Measurements from ENCODE around the gene KLF4. TPM values are rescaled to one million over a fixed set of nuclear protein-coding genes. Genes with fewer than 3 reads are reported as not detected.
A peak's percentile ranks its signal among the peaks of the same experiment; 100 is the strongest.
"Not testable (repeated sequence)": the region's sequence is repeated elsewhere in the genome, so short reads cannot be mapped to it uniquely, and the experiment has no call there.

KLF4 gene
- total RNA-seq, 1 donor: 2.6 TPM

DNA sequence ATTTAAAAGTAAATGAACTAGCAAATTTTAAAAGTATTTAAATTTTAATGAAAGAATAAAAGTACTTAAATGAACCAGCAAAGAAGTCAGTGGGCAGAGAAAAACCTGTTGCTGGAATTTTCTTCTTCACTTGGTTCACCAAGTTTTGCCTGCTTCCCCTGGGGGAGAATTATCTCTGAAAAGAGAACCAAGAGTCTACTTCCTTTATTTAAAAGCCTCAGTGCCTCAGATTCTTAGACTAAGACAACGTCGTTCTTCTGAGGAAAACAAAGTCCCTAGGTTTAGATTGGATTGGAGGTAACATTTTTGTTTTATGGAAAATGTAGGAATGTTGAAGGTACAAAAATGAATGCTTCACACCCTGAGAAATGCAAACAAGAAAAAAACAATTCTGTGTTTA lies 7.4 kb upstream of the KLF4 start:
- TF ChIP-seq, protein P1, sequence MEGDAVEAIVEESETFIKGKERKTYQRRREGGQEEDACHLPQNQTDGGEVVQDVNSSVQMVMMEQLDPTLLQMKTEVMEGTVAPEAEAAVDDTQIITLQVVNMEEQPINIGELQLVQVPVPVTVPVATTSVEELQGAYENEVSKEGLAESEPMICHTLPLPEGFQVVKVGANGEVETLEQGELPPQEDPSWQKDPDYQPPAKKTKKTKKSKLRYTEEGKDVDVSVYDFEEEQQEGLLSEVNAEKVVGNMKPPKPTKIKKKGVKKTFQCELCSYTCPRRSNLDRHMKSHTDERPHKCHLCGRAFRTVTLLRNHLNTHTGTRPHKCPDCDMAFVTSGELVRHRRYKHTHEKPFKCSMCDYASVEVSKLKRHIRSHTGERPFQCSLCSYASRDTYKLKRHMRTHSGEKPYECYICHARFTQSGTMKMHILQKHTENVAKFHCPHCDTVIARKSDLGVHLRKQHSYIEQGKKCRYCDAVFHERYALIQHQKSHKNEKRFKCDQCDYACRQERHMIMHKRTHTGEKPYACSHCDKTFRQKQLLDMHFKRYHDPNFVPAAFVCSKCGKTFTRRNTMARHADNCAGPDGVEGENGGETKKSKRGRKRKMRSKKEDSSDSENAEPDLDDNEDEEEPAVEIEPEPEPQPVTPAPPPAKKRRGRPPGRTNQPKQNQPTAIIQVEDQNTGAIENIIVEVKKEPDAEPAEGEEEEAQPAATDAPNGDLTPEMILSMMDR (IDR thresholded peaks at IDR 0.05; ENCODE audit: insufficient read depth, low read depth, low read length): no peak
- H3K4me3 ChIP-seq (ENCODE audit: low read depth, low read length): no peak overlapping the region
- no peak for DNase-seq (ENCODE audit: low read depth)

- TF ChIP-seq, protein P1 (IDR thresholded peaks at IDR 0.05; ENCODE audit: insufficient read depth, low read depth, low read length): no peak
- DNase-seq (ENCODE audit: low read depth): no peak
- no peak overlapping the region for H3K4me3 ChIP-seq (ENCODE audit: low read depth, low read length)
Measured at GRCh38 chr9:107492381-107492970, 2.9 kb upstream of the KLF4 start.

GRCh38 chr9:107491081-107492053 lies 1.8 kb upstream of the KLF4 start:
- H3K4me3 ChIP-seq (ENCODE audit: low read depth, low read length): peak overlapping the region; percentile 70
- TF ChIP-seq, protein P1 (IDR thresholded peaks at IDR 0.05; ENCODE audit: insufficient read depth, low read depth, low read length): no peak
- DNase-seq (ENCODE audit: low read depth): peak; percentile 52

DNA sequence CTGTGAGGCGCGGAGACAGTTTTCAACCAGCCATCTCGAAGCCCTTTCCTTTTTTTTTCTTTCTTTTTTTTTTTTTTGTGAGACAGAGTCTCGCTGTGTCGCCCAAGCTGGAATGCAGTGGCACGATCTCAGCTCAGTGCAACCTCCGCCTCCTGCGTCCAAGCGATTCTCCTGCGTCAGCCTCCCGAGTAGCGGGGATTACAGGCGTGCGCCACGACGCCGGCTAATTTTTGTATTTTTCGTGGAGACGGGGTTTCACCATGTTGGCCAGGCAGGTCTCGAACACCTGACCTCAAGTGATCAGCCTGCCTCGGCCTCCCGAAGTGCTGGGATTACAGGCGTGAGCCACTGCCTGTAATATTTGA lies 1.0 kb upstream of the KLF4 start:
- DNase-seq (ENCODE audit: low read depth): not testable (repeated sequence)
- H3K4me3 ChIP-seq (ENCODE audit: low read depth, low read length): peak overlapping the region; percentile 70

DNA sequence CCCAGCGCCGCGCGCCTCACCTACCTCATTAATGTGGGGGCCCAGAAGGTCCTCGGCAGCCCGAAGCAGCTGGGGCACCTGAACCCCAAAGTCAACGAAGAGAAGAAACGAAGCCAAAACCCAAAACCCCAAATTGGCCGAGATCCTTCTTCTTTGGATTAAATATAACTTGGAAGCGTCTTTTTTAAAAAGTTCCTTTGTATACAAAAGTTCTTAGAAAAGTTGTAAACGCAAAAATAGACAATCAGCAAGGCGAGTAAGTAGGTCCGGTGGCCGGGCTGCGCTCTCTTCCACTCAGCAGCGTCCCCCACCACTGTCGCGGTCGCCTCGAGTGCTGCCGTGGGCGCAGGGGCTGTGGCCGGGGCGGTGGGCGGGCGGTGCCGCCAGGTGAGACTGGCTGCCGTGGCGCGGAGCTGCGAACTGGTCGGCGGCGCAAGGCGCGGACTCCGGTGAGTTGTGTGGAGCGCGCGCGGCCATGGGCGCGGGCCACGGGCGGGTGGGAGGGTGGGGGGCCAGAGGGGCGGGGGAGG lies 360 bp downstream of the KLF4 start:
- no peak for DNase-seq (ENCODE audit: low read depth)
- TF ChIP-seq, protein P1 (IDR thresholded peaks at IDR 0.05; ENCODE audit: insufficient read depth, low read depth, low read length): no peak

DNA sequence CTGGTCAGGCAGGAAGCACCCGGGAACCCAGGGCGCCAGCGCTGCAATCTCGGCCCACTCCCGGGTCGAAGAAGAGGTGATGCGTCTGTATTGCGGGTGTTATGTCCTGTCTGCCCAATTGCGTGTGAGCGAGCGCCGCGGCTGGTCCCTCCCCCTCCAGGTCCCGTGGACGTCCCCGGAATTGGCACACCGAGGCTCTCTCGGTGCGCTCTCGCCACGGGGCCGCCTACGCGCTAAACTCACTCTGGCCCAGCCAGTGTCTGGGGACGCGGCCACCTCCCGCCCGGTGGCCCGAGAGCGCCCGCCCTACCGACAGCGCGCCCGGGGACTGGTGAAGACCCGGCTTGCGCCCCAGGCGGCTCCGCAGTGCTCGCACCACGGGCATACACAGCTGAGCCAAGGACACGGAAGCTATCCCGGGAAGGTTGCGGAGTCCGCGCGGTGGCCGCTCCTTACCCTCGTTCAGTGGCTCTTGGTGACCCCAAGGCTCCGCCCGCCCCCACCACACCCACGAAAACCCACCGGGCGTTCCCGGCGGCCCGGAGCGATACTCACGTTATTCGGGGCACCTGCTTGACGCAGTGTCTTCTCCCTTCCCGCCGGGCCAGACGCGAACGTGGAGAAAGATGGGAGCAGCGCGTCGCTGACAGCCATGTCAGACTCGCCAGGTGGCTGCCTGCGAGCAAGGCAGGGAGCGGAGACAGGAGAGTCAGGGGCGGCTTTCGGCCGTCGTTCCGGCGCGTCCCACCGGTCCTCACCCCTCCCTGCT lies 1.0 kb downstream of the KLF4 start:
- H3K4me3 ChIP-seq (ENCODE audit: low read depth, low read length): peak overlapping the region; percentile 68
- TF ChIP-seq, protein P1 (IDR thresholded peaks at IDR 0.05; ENCODE audit: insufficient read depth, low read depth, low read length): no peak
- peak; percentile 83 for DNase-seq (ENCODE audit: low read depth)

More for the DNA sequence above, 360 bp downstream of the KLF4 start:
- H3K4me3 ChIP-seq (ENCODE audit: low read depth, low read length): peak overlapping the region; percentile 68
